SK-N-SH (cell line): ENCODE data around the gene ADGRE3. TPM values are rescaled to one million over a fixed set of nuclear protein-coding genes. Genes with fewer than 3 reads are reported as not detected.

Experiments used
- CTCF ChIA-PET: fragments of 300-600, 350-600 bp; formaldehyde crosslinking; extraction: SDS; loops from one replicate; lab custom pipeline; 2021; lab: Yijun Ruan, JAX
- POLR2A ChIA-PET: fragments of 350-600 bp; sonication (Branson Sonifier 250); formaldehyde crosslinking; extraction: SDS; loops from one replicate; lab custom pipeline; 2020; ENCODE audit warnings: antibody characterized with exemption, inconsistent platforms; lab: Yijun Ruan, JAX
- DNase-seq: peaks from one replicate; pipeline ENCODE4 v3.0.0; 2012
- H2AFZ ChIP-seq: fragments of 200-600 bp; sonication (generic); 2 replicates; pipeline ENCODE4 v1.8.1; 2016; ENCODE audit warnings: antibody characterized with exemption, mild to moderate bottlenecking, low read depth
- H3F3A ChIP-seq: fragments of 200-600 bp; sonication (generic); replicated peaks from 2 replicates; pipeline ENCODE3; 2016; ENCODE audit warnings: antibody characterized with exemption, mild to moderate bottlenecking; ENCODE audit not compliant: insufficient read depth
- H3K27ac ChIP-seq, 2 experiments: fragments of 200-500 bp in 1 of 2; fragments of 200-600 bp in 1 of 2; sonication (Bioruptor generic) in 1 of 2; sonication (generic), shearing (Covaris generic) in 1 of 2; 2 replicates each; pipeline versions ENCODE4 v1.5.1 to v1.6.1; 2014 to 2016; ENCODE audit warnings: low read depth in 2 of 2, inconsistent platforms in 1 of 2, low read length in 1 of 2, mild to moderate bottlenecking in 1 of 2, mixed read lengths in 1 of 2
- H3K27me3 ChIP-seq: fragments of 200-600 bp; sonication (generic), shearing (Covaris generic); 2 replicates; pipeline ENCODE4 v1.6.1; 2016; ENCODE audit warnings: mixed run types; ENCODE audit not compliant: insufficient read depth
- H3K36me3 ChIP-seq, 2 experiments: fragments of 200-500 bp in 1 of 2; fragments of 200-600 bp in 1 of 2; sonication (Bioruptor generic) in 1 of 2; sonication (generic) in 1 of 2; replicated peaks in 1 of 2; 2 replicates each; pipeline versions ENCODE3 to v1.5.1; 2014 to 2016; ENCODE audit warnings: low read length in 1 of 2, mild to moderate bottlenecking in 1 of 2; ENCODE audit not compliant: insufficient read depth in 2 of 2, control insufficient read depth in 1 of 2
- H3K4me1 ChIP-seq, 2 experiments: fragments of 200-500 bp in 1 of 2; fragments of 200-600 bp in 1 of 2; sonication (Bioruptor generic) in 1 of 2; sonication (generic), shearing (Covaris generic) in 1 of 2; 2 replicates each; pipeline versions ENCODE4 v1.5.1 to v1.6.1; 2014 to 2016; ENCODE audit warnings: low read depth in 1 of 2, low read length in 1 of 2, mixed run types in 1 of 2; ENCODE audit not compliant: insufficient read depth in 2 of 2, control insufficient read depth in 1 of 2
- H3K4me2 ChIP-seq: fragments of 200-600 bp; sonication (generic), shearing (Covaris generic); 2 replicates; pipeline ENCODE4 v1.6.1; 2017; ENCODE audit warnings: mixed run types
- H3K4me3 ChIP-seq, 2 experiments: fragments of 200-500 bp in 1 of 2; fragments of 200-600 bp in 1 of 2; sonication (Bioruptor generic) in 1 of 2; sonication (generic), shearing (Covaris generic) in 1 of 2; 2 replicates each; pipeline versions ENCODE4 v1.5.1 to v1.8.1; 2014 to 2016; ENCODE audit warnings: low read depth in 2 of 2, inconsistent platforms in 1 of 2, low read length in 1 of 2, mild to moderate bottlenecking in 1 of 2, mixed read lengths in 1 of 2, moderate library complexity in 1 of 2
- H3K79me2 ChIP-seq: fragments of 200-600 bp; sonication (generic); 2 replicates; pipeline ENCODE4 v1.8.1; 2017; ENCODE audit warnings: mild to moderate bottlenecking; ENCODE audit not compliant: insufficient read depth
- H3K9ac ChIP-seq: fragments of 200-600 bp; sonication (generic); 2 replicates; pipeline ENCODE4 v1.6.1; 2017; ENCODE audit warnings: mixed run types
- H3K9me2 ChIP-seq: fragments of 200-600 bp; sonication (generic); 2 replicates; pipeline ENCODE4 v1.6.1; 2017; ENCODE audit warnings: mixed run types
- H3K9me3 ChIP-seq: fragments of 200-600 bp; sonication (generic); 2 replicates; pipeline ENCODE4 v1.6.1; 2017; ENCODE audit warnings: mixed run types, mild to moderate bottlenecking, moderate library complexity
- H4K20me1 ChIP-seq: fragments of 200-600 bp; sonication (generic); 2 replicates; pipeline ENCODE4 v1.6.1; 2017; ENCODE audit warnings: mild to moderate bottlenecking, mixed run types; ENCODE audit not compliant: insufficient read depth
- CHD2 ChIP-seq: fragments of 150-350 bp; IDR thresholded peaks from 2 replicates; pipeline ENCODE4 v1.6.1; 2018; ENCODE audit warnings: low read length; ENCODE audit not compliant: partially characterized antibody
- EZH2phosphoT487 ChIP-seq: fragments of 200-600 bp; sonication (generic); IDR thresholded peaks from 2 replicates; pipeline ENCODE4 v1.6.1; 2017; ENCODE audit warnings: low read depth, mixed run types, mild to moderate bottlenecking, antibody characterized with exemption, moderate library complexity, borderline replicate concordance
- FOSL2 ChIP-seq: IDR thresholded peaks from 2 replicates; pipeline ENCODE4 v1.4.0; 2012; ENCODE audit warnings: low read depth, mild to moderate bottlenecking, moderate library complexity, borderline replicate concordance
- JUND ChIP-seq: IDR thresholded peaks from 2 replicates; pipeline ENCODE4 v1.4.0; 2012
- MAX ChIP-seq: IDR thresholded peaks from 2 replicates; pipeline ENCODE4 v1.4.0; 2012; ENCODE audit warnings: low read depth
- NFIC ChIP-seq: IDR thresholded peaks from 2 replicates; pipeline ENCODE4 v1.4.0; 2012; ENCODE audit warnings: borderline replicate concordance
- NRF1 ChIP-seq: IDR thresholded peaks from 2 replicates; pipeline ENCODE4 v1.6.1; 2012; ENCODE audit warnings: low read depth, mild to moderate bottlenecking, low read length
- POLR2AphosphoS5 ChIP-seq: IDR thresholded peaks from 2 replicates; pipeline ENCODE4 v1.6.1; 2012; ENCODE audit warnings: low read depth, low read length
- RXRA ChIP-seq: IDR thresholded peaks from 2 replicates; pipeline ENCODE4 v1.4.0; 2012; ENCODE audit warnings: low read depth, mild to moderate bottlenecking, borderline replicate concordance
- SMC3 ChIP-seq: IDR thresholded peaks from 2 replicates; pipeline ENCODE4 v1.6.1; 2012; ENCODE audit warnings: low read depth, low read length, improper control_type of control experiment
- TAF1 ChIP-seq: IDR thresholded peaks from 2 replicates; pipeline ENCODE4 v1.6.1; 2012; ENCODE audit warnings: low read depth, mild to moderate bottlenecking, low read length, moderate library complexity, borderline replicate concordance
- TCF12 ChIP-seq: IDR thresholded peaks from 2 replicates; pipeline ENCODE4 v1.4.0; 2012
- USF1 ChIP-seq: IDR thresholded peaks from 2 replicates; pipeline ENCODE4 v1.4.0; 2012; ENCODE audit warnings: low read depth, borderline replicate concordance
- WGBS: methylation state at CpG from one replicate; pipeline ENCODE4 v1.1.6; 2017; ENCODE audit warnings: low lambda C conversion rate; 5-methylcytosine and 5-hydroxymethylcytosine counted together
- polyA plus RNA-seq, 3 experiments: library from polyadenylated mRNA; depleted of rRNA; stranded (reverse); fragments of >200 nt; gene quantifications; 2 replicates each; pipeline ENCODE4 v1.2.3, GENCODE V29; 2012
- TF ChIP-seq, protein P1 (sequence below): fragments of 150-350 bp; IDR thresholded peaks from 2 replicates; pipeline ENCODE4 v1.6.1; 2017; ENCODE audit warnings: antibody characterized with exemption, low read length, low read depth, borderline replicate concordance
- TF ChIP-seq, protein P2 (sequence below): fragments of 150-350 bp; IDR thresholded peaks from 2 replicates; pipeline ENCODE4 v1.6.1; 2016; ENCODE audit warnings: mild to moderate bottlenecking, low read depth, low read length
- TF ChIP-seq, protein P3 (sequence below): IDR thresholded peaks from 2 replicates; pipeline ENCODE4; 2012

Gene ADGRE3
- polyA plus RNA-seq, 1 of the 3 experiments (the other 2 are of a cell fraction) = not detected

- Histone ChIP-seq H3K9ac (no peak overlapping the region), H3K9me2 (no peaks in the 10 kb centered on the region), H3K36me3 (no peaks in the 10 kb centered on the region), H3K4me3 (no peak overlapping the region), H3K27ac (no peak overlapping the region), H3K4me2 (no peak overlapping the region), H2AFZ (no peak overlapping the region), H3F3A (no peaks in the 10 kb centered on the region), H3K79me2 (no peaks in the 10 kb centered on the region)
- DNase-seq = no peak
- CTCF ChIA-PET = interaction anchor here (1.1 kb wide), 1 partner anchor 22 kb away, joined by 3 read pairs; no protein-coding TSS in a partner anchor
- WGBS = 1% methylated on average over 7 of the region's 7 CpGs
- no peak for TF ChIP-seq TAF1
- TF ChIP-seq CHD2 = no peak
- TF ChIP-seq JUND = no peak
- TF ChIP-seq EZH2phosphoT487 = no peak
- no peak for TF ChIP-seq SMC3
- TF ChIP-seq USF1 = no peak
- TF ChIP-seq FOSL2 = no peak
- TF ChIP-seq, protein P1, sequence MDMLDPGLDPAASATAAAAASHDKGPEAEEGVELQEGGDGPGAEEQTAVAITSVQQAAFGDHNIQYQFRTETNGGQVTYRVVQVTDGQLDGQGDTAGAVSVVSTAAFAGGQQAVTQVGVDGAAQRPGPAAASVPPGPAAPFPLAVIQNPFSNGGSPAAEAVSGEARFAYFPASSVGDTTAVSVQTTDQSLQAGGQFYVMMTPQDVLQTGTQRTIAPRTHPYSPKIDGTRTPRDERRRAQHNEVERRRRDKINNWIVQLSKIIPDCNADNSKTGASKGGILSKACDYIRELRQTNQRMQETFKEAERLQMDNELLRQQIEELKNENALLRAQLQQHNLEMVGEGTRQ = no peak
- TF ChIP-seq TCF12 = no peak
- no peak for TF ChIP-seq POLR2AphosphoS5
- no peak for TF ChIP-seq MAX
- TF ChIP-seq, protein P2, sequence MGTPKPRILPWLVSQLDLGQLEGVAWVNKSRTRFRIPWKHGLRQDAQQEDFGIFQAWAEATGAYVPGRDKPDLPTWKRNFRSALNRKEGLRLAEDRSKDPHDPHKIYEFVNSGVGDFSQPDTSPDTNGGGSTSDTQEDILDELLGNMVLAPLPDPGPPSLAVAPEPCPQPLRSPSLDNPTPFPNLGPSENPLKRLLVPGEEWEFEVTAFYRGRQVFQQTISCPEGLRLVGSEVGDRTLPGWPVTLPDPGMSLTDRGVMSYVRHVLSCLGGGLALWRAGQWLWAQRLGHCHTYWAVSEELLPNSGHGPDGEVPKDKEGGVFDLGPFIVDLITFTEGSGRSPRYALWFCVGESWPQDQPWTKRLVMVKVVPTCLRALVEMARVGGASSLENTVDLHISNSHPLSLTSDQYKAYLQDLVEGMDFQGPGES = no peak
- no peak for TF ChIP-seq NRF1
- no peak for TF ChIP-seq NFIC
- TF ChIP-seq, protein P3, sequence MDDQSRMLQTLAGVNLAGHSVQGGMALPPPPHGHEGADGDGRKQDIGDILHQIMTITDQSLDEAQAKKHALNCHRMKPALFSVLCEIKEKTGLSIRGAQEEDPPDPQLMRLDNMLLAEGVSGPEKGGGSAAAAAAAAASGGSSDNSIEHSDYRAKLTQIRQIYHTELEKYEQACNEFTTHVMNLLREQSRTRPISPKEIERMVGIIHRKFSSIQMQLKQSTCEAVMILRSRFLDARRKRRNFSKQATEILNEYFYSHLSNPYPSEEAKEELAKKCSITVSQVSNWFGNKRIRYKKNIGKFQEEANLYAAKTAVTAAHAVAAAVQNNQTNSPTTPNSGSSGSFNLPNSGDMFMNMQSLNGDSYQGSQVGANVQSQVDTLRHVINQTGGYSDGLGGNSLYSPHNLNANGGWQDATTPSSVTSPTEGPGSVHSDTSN = no peak
- TF ChIP-seq RXRA = no peak
- TF ChIP-seq, all 33 proteins: peak for 0
- peaks cover 28% of the 10 kb centered on the region for H3K27me3 ChIP-seq
- no peaks in the 10 kb centered on the region for H3K4me1 ChIP-seq
- POLR2A ChIA-PET = no interaction called here
- H3K9me3 ChIP-seq = no peaks in the 10 kb centered on the region
- H4K20me1 ChIP-seq = no peaks in the 10 kb centered on the region
These were observed 19.7 kb downstream of the ADGRE3 start for GRCh38 chr19:14654786-14655560.
